GM12878 (cell line): ENCODE measurements around the gene PPHLN1. TPM values are rescaled to one million over a fixed set of nuclear protein-coding genes. Genes with fewer than 3 reads are reported as not detected.

Experiments used
- ASH2L ChIP-seq: fragments of 300-600, 200-600 bp; sonication (generic); IDR thresholded peaks from 2 replicates; pipeline ENCODE4 v1.6.1; 2017; ENCODE audit warnings: low read depth, mild to moderate bottlenecking, borderline replicate concordance
- ATF7 ChIP-seq: fragments of 450-650 bp; IDR thresholded peaks from 2 replicates; pipeline ENCODE4 v1.6.1; 2016; ENCODE audit warnings: low read depth, mild to moderate bottlenecking
- BCL11A ChIP-seq: IDR thresholded peaks from 2 replicates; pipeline ENCODE4 v1.6.1; 2011; ENCODE audit warnings: low read depth, low read length
- CBX5 ChIP-seq: sonication (generic); IDR thresholded peaks from 2 replicates; pipeline ENCODE4 v1.6.1; 2016; ENCODE audit warnings: low read depth, moderate library complexity, mild to moderate bottlenecking, inconsistent platforms
- FOXM1 ChIP-seq: IDR thresholded peaks from 2 replicates; pipeline ENCODE4 v1.6.1; 2012; ENCODE audit warnings: low read depth, mild to moderate bottlenecking, inconsistent platforms, low read length, moderate library complexity
- JUNB ChIP-seq: IDR thresholded peaks from 2 replicates; pipeline ENCODE4 v1.6.1; 2016; ENCODE audit warnings: antibody characterized with exemption, mild to moderate bottlenecking
- MEF2B ChIP-seq: fragments of 450-650 bp; IDR thresholded peaks from 2 replicates; pipeline ENCODE4 v1.6.1; 2018; ENCODE audit warnings: mild to moderate bottlenecking, moderate library complexity; ENCODE audit not compliant: partially characterized antibody, poor library complexity, severe bottlenecking
- MTA2 ChIP-seq: fragments of 450-650 bp; IDR thresholded peaks from 2 replicates; pipeline ENCODE4 v1.6.1; 2016; ENCODE audit warnings: low read depth, mild to moderate bottlenecking, moderate library complexity
- MTA3 ChIP-seq: IDR thresholded peaks from 2 replicates; pipeline ENCODE4 v1.6.1; 2012; ENCODE audit warnings: low read length, inconsistent platforms, borderline replicate concordance
- MXI1 ChIP-seq: fragments of 150-350 bp; IDR thresholded peaks from 2 replicates; pipeline ENCODE4 v1.6.1; 2011; ENCODE audit warnings: low read depth, mild to moderate bottlenecking, inconsistent platforms, low read length, improper control_type of control experiment
- PAX5 ChIP-seq: IDR thresholded peaks from 2 replicates; pipeline ENCODE4 v1.6.1; 2011; ENCODE audit warnings: low read depth, low read length, borderline replicate concordance
- RAD51 ChIP-seq: fragments of 450-650 bp; IDR thresholded peaks from 2 replicates; pipeline ENCODE4 v1.6.1; 2016; ENCODE audit warnings: moderate library complexity, mild to moderate bottlenecking, inconsistent platforms
- SIX5 ChIP-seq: IDR thresholded peaks from 2 replicates; pipeline ENCODE4 v1.6.1; 2011; ENCODE audit warnings: mild to moderate bottlenecking, low read depth, low read length, moderate library complexity; ENCODE audit not compliant: severe bottlenecking
- SREBF2 ChIP-seq: IDR thresholded peaks from 2 replicates; pipeline ENCODE4 v1.6.1; 2012; ENCODE audit warnings: mild to moderate bottlenecking, low read length
- SUZ12 ChIP-seq: fragments of 200-600 bp; sonication (generic); IDR thresholded peaks from one replicate; pipeline ENCODE4 v1.6.1; 2018; ENCODE audit warnings: antibody characterized with exemption, mild to moderate bottlenecking; ENCODE audit not compliant: unreplicated experiment
- ZNF24 ChIP-seq: fragments of 450-650 bp; IDR thresholded peaks from 2 replicates; pipeline ENCODE4 v1.6.1; 2017; ENCODE audit warnings: antibody characterized with exemption, mild to moderate bottlenecking
- polyA plus RNA-seq, 11 experiments: library from polyadenylated mRNA; depleted of rRNA in 4 of 11; unstranded in 6 of 11; stranded (reverse) in 5 of 11; fragments of >200 nt; fragmentation: Nextera tagmentation in 4 of 11; fragmentation: Illumina TruSeq in 1 of 11; extraction: Ambion mirVana in 4 of 11; extraction: Trizol in 1 of 11; gene quantifications; 1 replicate in 1 of 11; 2 replicates in 10 of 11; pipeline versions ENCODE4 v1.2.1 to v1.2.3, GENCODE V29; 2011 to 2016; ENCODE audit warnings: inconsistent platforms in 2 of 11, missing spikeins in 2 of 11, low read depth in 1 of 11
- total RNA-seq, 4 experiments: library from RNA; depleted of rRNA in 3 of 4; stranded (reverse); fragments of >200 nt in 3 of 4; fragmentation: Illumina TruSeq in 1 of 4; extraction: Trizol in 1 of 4; gene quantifications; 2 replicates each; pipeline versions ENCODE4 v1.2.1 to v1.2.3, GENCODE V29; 2013 to 2021
- TF ChIP-seq, protein P1 (sequence below): fragments of 450-650 bp; IDR thresholded peaks from 2 replicates; pipeline ENCODE4 v1.6.1; 2017; ENCODE audit warnings: mild to moderate bottlenecking, moderate library complexity
- TF ChIP-seq, protein P2 (sequence below): IDR thresholded peaks from 2 replicates; pipeline ENCODE4 v1.6.1; 2011; ENCODE audit warnings: low read depth, mild to moderate bottlenecking, low read length, moderate library complexity, borderline replicate concordance; ENCODE audit errors: extremely low read depth
- TF ChIP-seq, protein P3 (sequence below): fragments of 450-650 bp; IDR thresholded peaks from 2 replicates; pipeline ENCODE4 v1.6.1; 2017; ENCODE audit warnings: antibody characterized with exemption, mild to moderate bottlenecking, moderate library complexity
- TF ChIP-seq, protein P4 (sequence below), 3 experiments: IDR thresholded peaks in 2 of 3; conservative IDR thresholded peaks in 1 of 3; 2 replicates each; pipeline ENCODE4 v1.5.1; 2011; ENCODE audit warnings: low read depth in 3 of 3, low read length in 3 of 3, mild to moderate bottlenecking in 3 of 3, control low read depth in 2 of 3, moderate library complexity in 2 of 3, inconsistent platforms in 1 of 3, mixed read lengths in 1 of 3; ENCODE audit not compliant: control insufficient read depth in 2 of 3, insufficient read depth in 1 of 3; ENCODE audit errors: extremely low read depth in 1 of 3

PPHLN1 gene
- total and polyA plus RNA-seq, 10 of the 15 experiments (the other 5 are each of a cell fraction or from before 2014, with no cell fraction given): 73.6 to 117 (median 92.1) TPM

DNA sequence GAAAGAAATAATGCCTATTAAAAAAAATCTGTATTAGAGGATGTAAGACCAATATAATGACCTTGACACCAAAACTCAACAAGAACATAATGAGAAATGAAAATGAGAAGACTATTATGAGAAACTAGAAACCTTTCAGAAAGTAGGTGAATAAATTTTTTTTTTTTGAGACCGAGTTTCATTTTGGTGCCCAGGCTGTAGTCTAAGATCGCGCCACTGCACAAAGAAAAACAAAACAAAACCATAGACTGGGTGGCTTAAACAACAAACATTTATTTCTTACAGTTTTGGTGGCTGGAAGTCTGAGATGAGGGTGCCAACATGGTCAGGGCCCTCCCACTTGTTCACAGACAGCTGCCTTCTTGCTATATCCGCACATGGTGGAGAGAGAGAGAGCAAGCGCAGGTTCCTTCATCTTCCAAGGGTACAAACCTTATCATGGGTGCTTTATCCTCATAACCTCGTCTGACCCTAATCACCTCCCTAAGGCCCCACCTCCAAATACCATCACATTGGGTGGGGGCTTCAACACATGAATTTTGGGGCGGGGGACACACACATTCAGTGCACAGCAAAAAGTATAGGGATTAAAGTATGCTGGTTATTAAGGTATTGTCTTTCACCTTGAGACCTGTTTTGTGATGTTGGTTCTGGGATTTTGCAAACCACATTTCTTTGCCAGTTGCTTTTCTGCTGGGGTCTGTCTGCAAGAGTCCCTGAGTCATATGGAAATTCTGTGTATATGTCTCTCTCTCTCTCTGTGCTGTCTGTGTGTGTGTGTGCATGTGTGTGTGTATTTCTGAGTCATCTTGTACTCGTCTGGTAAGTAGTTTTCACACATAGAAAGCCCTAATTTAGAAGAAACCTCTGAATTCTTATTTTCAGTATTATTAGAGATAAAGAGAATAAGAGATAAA is 26.3 kb upstream of the PPHLN1 start (continued):
- TF ChIP-seq, protein P1, sequence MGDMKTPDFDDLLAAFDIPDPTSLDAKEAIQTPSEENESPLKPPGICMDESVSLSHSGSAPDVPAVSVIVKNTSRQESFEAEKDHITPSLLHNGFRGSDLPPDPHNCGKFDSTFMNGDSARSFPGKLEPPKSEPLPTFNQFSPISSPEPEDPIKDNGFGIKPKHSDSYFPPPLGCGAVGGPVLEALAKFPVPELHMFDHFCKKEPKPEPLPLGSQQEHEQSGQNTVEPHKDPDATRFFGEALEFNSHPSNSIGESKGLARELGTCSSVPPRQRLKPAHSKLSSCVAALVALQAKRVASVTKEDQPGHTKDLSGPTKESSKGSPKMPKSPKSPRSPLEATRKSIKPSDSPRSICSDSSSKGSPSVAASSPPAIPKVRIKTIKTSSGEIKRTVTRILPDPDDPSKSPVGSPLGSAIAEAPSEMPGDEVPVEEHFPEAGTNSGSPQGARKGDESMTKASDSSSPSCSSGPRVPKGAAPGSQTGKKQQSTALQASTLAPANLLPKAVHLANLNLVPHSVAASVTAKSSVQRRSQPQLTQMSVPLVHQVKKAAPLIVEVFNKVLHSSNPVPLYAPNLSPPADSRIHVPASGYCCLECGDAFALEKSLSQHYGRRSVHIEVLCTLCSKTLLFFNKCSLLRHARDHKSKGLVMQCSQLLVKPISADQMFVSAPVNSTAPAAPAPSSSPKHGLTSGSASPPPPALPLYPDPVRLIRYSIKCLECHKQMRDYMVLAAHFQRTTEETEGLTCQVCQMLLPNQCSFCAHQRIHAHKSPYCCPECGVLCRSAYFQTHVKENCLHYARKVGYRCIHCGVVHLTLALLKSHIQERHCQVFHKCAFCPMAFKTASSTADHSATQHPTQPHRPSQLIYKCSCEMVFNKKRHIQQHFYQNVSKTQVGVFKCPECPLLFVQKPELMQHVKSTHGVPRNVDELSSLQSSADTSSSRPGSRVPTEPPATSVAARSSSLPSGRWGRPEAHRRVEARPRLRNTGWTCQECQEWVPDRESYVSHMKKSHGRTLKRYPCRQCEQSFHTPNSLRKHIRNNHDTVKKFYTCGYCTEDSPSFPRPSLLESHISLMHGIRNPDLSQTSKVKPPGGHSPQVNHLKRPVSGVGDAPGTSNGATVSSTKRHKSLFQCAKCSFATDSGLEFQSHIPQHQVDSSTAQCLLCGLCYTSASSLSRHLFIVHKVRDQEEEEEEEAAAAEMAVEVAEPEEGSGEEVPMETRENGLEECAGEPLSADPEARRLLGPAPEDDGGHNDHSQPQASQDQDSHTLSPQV: no peak; the same call in 1 of the 2 replicates
- peak; percentile 91; the same call in 1 of the 2 replicates for TF ChIP-seq CBX5
- peak; percentile 94 for TF ChIP-seq ATF7
- TF ChIP-seq, protein P2, sequence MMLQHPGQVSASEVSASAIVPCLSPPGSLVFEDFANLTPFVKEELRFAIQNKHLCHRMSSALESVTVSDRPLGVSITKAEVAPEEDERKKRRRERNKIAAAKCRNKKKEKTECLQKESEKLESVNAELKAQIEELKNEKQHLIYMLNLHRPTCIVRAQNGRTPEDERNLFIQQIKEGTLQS: no peak
- TF ChIP-seq, protein P3, sequence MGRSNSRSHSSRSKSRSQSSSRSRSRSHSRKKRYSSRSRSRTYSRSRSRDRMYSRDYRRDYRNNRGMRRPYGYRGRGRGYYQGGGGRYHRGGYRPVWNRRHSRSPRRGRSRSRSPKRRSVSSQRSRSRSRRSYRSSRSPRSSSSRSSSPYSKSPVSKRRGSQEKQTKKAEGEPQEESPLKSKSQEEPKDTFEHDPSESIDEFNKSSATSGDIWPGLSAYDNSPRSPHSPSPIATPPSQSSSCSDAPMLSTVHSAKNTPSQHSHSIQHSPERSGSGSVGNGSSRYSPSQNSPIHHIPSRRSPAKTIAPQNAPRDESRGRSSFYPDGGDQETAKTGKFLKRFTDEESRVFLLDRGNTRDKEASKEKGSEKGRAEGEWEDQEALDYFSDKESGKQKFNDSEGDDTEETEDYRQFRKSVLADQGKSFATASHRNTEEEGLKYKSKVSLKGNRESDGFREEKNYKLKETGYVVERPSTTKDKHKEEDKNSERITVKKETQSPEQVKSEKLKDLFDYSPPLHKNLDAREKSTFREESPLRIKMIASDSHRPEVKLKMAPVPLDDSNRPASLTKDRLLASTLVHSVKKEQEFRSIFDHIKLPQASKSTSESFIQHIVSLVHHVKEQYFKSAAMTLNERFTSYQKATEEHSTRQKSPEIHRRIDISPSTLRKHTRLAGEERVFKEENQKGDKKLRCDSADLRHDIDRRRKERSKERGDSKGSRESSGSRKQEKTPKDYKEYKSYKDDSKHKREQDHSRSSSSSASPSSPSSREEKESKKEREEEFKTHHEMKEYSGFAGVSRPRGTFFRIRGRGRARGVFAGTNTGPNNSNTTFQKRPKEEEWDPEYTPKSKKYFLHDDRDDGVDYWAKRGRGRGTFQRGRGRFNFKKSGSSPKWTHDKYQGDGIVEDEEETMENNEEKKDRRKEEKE: no peak
- peak; percentile 44; the same call in 1 of the 2 replicates for TF ChIP-seq RAD51
- peak; percentile 98 for TF ChIP-seq BCL11A
- no peak for TF ChIP-seq ASH2L
- TF ChIP-seq PAX5: peak; percentile 92
- TF ChIP-seq ZNF24: peak; percentile 76
- peak; percentile 97 for TF ChIP-seq MTA3
- TF ChIP-seq JUNB: peak; percentile 99
- TF ChIP-seq SREBF2: no peak
- TF ChIP-seq, protein P4, sequence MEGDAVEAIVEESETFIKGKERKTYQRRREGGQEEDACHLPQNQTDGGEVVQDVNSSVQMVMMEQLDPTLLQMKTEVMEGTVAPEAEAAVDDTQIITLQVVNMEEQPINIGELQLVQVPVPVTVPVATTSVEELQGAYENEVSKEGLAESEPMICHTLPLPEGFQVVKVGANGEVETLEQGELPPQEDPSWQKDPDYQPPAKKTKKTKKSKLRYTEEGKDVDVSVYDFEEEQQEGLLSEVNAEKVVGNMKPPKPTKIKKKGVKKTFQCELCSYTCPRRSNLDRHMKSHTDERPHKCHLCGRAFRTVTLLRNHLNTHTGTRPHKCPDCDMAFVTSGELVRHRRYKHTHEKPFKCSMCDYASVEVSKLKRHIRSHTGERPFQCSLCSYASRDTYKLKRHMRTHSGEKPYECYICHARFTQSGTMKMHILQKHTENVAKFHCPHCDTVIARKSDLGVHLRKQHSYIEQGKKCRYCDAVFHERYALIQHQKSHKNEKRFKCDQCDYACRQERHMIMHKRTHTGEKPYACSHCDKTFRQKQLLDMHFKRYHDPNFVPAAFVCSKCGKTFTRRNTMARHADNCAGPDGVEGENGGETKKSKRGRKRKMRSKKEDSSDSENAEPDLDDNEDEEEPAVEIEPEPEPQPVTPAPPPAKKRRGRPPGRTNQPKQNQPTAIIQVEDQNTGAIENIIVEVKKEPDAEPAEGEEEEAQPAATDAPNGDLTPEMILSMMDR (IDR thresholded peaks at IDR 0.05 in 2 of 3, conservative IDR thresholded peaks at IDR 0.05 in 1 of 3; ENCODE audit: control insufficient read depth in 2 of 3, extremely low read depth in 1 of 3, insufficient read depth in 1 of 3, low read depth in 3 of 3, low read length in 3 of 3): no peak
- TF ChIP-seq SIX5: no peak
- TF ChIP-seq MTA2: peak; percentile 97
- peak; percentile 86 for TF ChIP-seq MEF2B
- no peak for TF ChIP-seq SUZ12
- peak; percentile 41; the same call in 1 of the 2 replicates for TF ChIP-seq MXI1
- peak; percentile 94 for TF ChIP-seq FOXM1
